Erythroblast (primary cell): ENCODE data around the gene ANKRD55.

Source experiments
- GATA1 ChIP-seq: IDR thresholded peaks from 2 replicates; pipeline ENCODE4 v1.6.1; 2011; ENCODE audit warnings: low read depth, mild to moderate bottlenecking, control low read depth, low read length, moderate library complexity
- POLR2A ChIP-seq: IDR thresholded peaks from 2 replicates; pipeline ENCODE4 v1.6.1; 2011; ENCODE audit warnings: mild to moderate bottlenecking, low read length

GRCh38 chr5:56175021-56175420 lies 58.1 kb downstream of the ANKRD55 start:
- no peak for TF ChIP-seq POLR2A
- no peak for TF ChIP-seq GATA1
